Hematopoietic multipotent progenitor cell treated with erythropoietin and hydrocortisone succinate and interleukin-3 and kit ligand, for 4 days (in vitro differentiated cells): ENCODE measurements around the gene TCF23.
"Not testable (repeated sequence)": the region's sequence is repeated elsewhere in the genome, so short reads cannot be mapped to it uniquely, and the experiment has no call there.

Experiments
- DNase-seq: peaks from one replicate; pipeline ENCODE4 v3.0.0-alpha.2; 2015

Gene TCF23

DNA sequence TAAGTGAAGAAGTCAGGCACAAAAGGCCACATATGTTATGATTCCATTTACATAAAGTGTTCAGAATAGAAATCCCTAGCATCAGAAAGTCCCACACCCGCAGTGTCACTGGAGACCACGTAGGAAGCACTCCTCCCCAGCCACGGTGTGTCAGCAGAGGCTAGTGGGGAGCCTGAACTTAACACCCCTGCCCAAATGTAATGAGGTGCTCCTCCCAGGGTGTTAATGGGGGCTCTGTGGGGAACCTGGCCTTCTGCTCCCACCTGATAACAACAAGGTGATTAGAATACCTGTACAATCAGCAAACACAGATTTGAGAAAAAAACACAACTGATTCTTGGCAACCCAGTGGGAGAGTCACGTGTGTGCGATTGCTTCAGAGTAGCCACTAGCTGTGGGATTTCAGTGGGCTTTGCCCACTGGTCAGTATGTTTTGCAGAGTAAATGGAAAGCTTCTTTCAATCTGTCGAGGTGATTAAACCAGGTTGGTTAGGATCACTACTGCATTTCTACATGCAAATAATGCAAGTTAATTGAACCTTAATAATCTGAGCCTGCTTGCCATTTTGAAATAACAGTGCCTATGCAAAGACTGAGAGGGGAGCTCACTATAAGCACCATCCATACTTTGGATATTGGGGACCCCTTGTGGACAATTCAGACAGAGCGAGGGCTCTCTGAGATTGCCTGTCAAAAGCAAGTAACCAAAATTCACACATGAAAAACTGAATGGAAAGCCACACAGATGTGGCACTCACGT, 42.4 kb downstream of the TCF23 start:
- DNase-seq = peak; percentile 89

DNA sequence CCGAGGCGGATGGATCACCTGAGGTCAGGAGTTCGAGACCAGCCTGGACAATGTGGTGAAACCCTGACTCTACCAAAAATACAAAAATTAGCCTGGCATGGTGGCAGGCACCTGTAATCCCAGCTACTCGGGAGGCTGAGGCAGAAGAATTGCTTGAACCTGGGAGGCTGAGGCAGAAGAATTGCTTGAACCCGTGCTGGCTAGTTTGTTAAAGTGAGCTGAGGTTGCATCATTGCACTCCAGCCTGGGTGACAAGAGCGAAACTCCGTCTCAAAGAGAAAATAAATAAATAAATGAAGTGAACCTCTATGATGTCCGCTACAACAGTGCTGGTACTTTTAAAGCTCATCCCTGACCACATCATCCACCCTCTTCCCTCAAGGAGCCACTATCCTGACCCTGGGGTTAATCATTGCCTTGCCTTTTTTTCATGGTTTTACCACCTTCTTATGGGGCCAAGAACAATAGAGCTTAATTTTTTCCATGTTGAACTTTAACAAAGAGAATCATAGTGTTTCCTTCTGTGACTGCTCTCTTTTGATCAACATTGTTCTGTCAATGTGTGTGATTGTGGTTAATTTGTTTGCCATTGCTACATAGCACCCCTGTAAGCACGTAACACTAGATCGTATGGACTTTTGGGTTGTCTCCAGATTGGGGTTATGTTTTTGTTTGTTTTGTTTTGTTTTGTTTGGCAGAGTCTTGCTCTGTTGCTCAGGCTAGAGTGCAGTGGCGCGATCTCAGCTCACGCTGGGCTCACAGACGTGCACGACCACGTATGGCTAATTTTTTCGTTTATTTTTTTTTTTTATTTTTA, 45.9 kb downstream of the TCF23 start:
- DNase-seq = no peak

DNA sequence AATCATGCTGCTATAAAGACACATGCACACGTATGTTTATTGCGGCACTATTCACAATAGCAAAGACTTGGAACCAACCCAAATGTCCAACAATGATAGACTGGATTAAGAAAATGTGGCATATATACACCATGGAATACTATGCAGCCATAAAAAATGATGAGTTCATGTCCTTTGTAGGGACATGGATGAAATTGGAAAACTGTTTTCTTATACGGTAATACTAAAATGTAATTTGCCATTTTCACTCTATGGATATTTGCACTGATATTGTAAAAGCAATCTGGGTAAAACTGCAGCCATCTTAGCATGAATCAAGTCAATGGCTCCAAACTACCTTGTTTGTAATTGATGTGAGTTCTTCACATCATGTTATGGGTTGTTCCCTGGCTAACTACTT, 47.0 kb downstream of the TCF23 start:
- DNase-seq = not testable (repeated sequence)

DNA sequence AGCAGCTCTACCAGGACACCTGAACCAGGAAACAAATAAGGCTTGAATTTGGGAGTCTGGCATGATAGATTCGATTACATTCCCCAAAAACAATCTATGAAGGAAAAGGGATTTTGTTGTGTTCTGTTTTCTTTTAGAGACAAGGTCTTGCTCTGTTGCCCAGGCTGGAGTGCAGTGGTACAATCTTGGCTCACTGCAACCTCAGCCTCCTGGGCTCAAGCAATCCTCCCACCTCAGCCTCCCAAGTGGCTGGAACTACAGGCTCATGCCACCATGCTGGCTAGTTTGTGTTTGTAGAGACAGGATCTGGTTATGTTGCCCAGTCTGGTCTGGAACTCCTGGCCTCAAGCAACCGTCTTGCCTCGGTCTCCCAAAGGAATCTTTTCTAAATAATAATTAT, 49.3 kb downstream of the TCF23 start:
- DNase-seq = not testable (repeated sequence)

DNA sequence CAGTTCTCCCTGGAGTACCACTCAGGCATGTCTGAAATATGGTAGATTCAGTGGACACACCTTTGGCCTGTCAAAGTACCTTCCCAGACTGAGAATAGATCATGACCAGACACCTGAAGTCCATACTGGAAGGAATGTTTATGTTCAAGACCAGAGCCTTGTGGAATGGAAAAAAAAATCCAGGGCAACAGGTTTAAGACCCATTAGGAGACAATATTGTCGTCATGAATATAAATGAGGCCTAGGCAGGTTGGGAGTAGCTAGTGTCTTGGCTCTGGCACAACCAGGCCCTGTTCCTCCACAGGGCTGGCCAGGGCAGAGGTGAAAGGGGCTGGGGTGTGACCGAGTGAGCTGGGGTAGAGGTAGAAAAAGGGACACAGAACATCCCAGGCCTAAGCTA, 49.8 kb downstream of the TCF23 start:
- DNase-seq = no peak

DNA sequence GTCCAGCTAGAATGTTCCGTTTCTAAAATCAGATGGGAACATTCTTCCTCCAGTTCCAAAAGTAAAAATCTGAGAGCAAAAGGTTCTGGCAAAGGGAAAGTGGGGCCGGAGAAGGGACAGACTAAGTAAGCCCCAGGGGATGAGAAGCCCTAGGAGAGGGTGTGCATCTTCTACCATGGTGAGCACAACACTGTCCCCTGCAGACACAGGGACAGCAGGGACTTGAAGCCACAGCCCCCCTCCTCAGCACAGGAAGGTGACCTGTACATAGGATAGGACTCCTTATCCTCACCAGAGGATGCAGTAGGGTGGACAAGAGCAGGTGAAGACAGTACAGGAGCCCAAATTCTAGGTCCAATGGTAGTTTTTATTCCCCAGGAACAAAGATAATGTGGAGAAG, 50.4 kb downstream of the TCF23 start:
- no peak for DNase-seq

DNA sequence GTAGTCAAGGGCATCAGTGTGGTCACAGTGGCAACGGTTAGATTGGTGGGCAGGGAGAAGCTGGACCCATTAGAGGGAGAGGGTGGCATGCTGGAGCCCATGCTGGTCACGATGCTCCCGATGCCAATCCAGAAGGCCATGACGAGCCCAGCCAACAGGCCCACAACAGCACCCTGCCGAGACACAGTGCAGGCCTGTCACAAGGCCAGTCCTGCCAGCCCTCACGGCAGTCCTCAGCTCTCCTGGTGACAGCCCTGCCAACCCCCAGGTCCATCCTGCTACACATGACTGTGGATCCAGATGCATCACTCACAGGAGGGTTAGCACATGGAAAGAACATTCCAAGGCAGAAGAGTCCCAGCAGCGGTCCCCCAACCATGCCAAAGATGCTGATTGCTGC, 52.9 kb downstream of the TCF23 start:
- no peak for DNase-seq

DNA sequence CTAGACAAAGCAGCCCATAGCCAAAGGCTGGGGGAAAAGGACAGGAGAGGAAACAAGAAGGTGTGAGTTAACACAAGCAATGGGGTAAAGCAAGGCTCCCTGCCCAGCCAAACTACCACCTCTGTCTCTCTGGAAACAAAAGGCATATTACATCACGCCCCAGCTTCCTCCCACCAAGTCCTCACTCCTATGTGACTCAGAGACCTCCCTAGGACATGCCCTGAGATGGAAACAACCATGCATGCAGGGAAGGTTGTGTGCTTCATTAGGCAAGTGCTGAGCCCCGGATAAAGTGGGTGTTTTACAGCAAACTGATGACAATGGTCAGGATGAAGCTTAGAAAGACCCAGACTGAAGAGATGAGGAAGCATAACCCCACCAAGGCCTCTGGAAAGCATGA, 54.0 kb downstream of the TCF23 start:
- no peak for DNase-seq

DNA sequence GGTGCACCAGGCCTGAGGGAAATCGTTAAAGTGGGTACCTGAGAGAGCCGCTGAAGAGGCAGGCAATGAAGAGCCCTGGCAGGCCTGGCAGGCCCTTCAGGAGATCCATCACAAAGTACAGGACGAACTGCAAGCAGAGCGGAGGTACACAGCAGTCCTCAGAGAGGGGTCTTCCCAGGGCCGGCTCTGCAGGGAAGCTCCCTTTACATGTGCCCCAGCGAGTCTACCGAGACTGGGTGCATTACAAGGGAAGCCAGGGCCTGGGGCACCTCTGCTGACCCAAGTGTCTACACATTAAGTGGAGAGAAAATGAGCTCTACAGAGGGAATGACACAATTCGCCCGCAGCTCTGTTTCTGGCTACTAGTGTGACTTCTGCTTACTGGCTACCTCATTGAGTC, 54.9 kb downstream of the TCF23 start:
- DNase-seq = no peak

DNA sequence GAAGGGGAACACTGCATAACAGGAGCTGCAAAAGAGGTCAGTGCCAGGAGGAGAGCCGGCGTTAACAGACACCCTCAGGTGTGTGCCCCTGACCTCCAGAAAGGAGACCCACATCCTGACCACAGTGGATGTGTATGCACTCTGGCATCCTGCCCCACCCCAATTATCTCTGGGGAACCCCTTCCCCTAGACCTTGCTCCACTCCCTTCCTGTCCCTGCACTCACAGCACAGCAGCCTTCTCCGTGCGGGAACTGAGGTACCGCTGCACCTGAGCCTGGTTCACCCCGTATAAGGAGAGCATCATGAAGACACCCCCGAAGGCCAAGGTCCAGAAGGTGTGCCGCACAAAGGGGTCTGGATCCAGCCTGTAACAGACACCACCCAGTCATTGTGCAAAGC, 55.8 kb downstream of the TCF23 start:
- no peak for DNase-seq

DNA sequence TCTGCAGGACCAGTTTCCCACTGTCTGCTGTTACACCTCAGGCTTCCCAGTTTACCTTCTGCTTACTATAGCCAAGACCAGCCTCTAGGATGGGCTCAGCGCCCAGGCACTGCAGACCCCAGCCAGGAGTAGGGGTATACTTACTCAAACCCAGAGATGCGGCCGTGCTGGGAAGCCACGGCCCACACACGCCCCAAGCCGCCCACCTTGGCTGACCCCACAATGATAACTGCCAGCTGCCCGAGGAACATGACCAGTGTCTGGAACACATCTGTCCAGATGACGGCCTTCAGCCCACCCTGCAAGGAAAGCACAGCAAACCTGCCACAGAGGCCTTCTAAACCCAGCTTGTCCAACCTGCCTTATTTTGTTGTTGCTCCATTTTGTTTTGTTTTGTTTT, 56.4 kb downstream of the TCF23 start:
- no peak for DNase-seq

DNA sequence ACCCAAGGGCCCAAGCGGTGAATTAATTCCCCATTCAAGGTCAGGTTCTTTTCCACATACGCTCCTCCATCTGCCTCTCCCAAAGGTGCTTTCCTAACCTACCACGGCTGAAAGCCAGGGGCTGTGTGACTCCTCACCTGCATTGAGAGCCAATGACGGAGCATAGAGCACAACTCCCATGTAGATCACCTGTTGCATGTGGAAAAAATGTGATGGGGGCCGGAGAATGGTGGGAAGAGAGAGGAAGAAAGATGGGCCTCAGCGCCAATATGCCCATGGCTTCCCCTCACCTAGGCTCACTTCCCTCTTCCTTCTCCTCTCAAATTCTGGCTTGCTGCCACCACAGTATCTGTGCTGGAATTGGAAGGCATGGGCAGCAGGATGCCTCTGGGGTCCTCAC, 57.5 kb downstream of the TCF23 start:
- no peak for DNase-seq
